Psoas muscle (tissue), 8 donors: ENCODE results near the gene CALHM3. TPM values are rescaled to one million over a fixed set of nuclear protein-coding genes. Genes with fewer than 3 reads are reported as not detected.

Experiments
- ATAC-seq, 4 donors: fragments of 200-7000 bp; cut with Tn5 transposase; one replicate each; pipeline ENCODE4 v1.9.1; 2020; ENCODE audit warnings: moderate library complexity in 3 of 4, mild to moderate bottlenecking in 2 of 4
- DNase-seq, 2 donors: peaks; one replicate each; pipeline ENCODE4 v3.0.0-alpha.2; 2020
- H3K27ac ChIP-seq: fragments of 200-600 bp; one replicate; pipeline ENCODE4 v1.8.0; 2022
- H3K27me3 ChIP-seq, 3 donors: fragments of 200-600 bp in 1 of 3; one replicate each; pipeline versions ENCODE4 v1.6.1 to v1.8.0; 2013 to 2022; ENCODE audit warnings: low read length in 2 of 3, mild to moderate bottlenecking in 2 of 3, moderate library complexity in 1 of 3; ENCODE audit not compliant: insufficient read depth in 3 of 3
- H3K36me3 ChIP-seq, 2 donors: fragments of 200-600 bp in 1 of 2; one replicate each; pipeline versions ENCODE4 v1.6.1 to v1.8.0; 2013 to 2022; ENCODE audit warnings: low read depth in 1 of 2, mild to moderate bottlenecking in 1 of 2, moderate library complexity in 1 of 2; ENCODE audit not compliant: insufficient read depth in 1 of 2
- H3K4me1 ChIP-seq: fragments of 200-600 bp; one replicate; pipeline ENCODE4 v1.8.0; 2022
- H3K4me3 ChIP-seq: fragments of 200-600 bp; one replicate; pipeline ENCODE4 v1.8.0; 2022; ENCODE audit warnings: mild to moderate bottlenecking
- H3K9me3 ChIP-seq: fragments of 200-600 bp; one replicate; pipeline ENCODE4 v1.8.0; 2022
- WGBS, 3 donors: extraction: QIAGEN DNeasy Blood & Tissue Kit; methylation state at CpG; one replicate each; pipeline versions ENCODE4 v1.1.6 to v1.1.7; 2013; 5-methylcytosine and 5-hydroxymethylcytosine counted together
- intact Hi-C, 2 donors: fragments of 100-400 bp; cut with DNase I; formaldehyde crosslinking; loops; one replicate each; pipeline versions ENCODE4 v1.11.0 to v1.14.2; 2022
- polyA plus RNA-seq, 3 donors: library from polyadenylated mRNA; stranded (reverse); fragments of 200-250 nt; gene quantifications; one replicate each; pipeline ENCODE4 v1.2.3, GENCODE V29; 2013
- total RNA-seq, 4 donors: library from RNA; stranded (reverse); fragmentation: NEBNext Ultra II Directional in 2 of 4; extraction: Animal tissue kit (Norgen Biotek cat#: 25700) in 2 of 4; gene quantifications; one replicate each; pipeline versions ENCODE4 v1.2.1 to v1.2.4, GENCODE V29; 2021 to 2023
- TF ChIP-seq, protein P1 (sequence below): fragments of 200-600 bp; IDR thresholded peaks from one replicate; pipeline ENCODE4 v1.8.0; 2022; ENCODE audit warnings: antibody characterized with exemption
- donor health status: healthy with polysubstance abuse.
- donor health status: DM: no; HTN: no; CAD: no; lungs with moderate emphysema.
- donor health status: Bipolar disorder and iron deficiency.
- donor health status: healthy.
- donor health status: DM: yes; HTN: yes; CAD: no.
- donor health status: DM: no; HTN: no; CAD: no.
- donor health status: DM: no; HTN: no; CAD: no.
- donor health status: DM: yes; HTN: yes; CAD: no.

CALHM3 gene
- total and polyA plus RNA-seq, 7 donors, result not detected

DNA sequence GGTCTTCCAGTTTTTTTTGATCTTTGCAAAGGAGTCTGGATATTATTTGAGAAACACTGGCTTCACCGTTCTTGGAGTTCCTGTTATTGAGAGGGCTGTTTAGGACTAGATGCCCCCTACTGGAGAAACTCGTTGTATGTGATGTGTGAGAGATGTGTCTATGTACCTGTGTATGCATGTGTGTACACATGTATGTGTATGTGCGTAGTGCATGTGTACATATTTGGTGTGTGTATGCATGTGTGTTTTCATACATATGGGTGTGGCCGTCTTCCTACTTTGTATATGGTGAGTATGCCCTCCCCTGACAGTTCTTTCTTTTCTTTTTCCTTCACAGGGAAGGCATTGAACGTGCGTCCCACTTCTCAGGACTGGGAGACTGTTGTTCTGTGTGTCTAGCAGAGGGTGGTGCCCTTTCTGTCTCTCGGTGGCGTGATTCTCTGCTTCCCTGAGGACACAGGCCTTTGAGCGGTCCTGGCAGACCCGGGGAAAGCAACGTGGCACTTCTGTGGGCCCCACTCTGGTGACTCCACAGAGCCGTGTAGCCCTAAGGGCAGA lies 3.0 kb upstream of the CALHM3 start:
- intact Hi-C loops, result loop anchor here (2.0 to 5.0 kb wide), 2 partner anchors 65 kb away; no protein-coding TSS in a partner anchor
- H3K9me3 ChIP-seq, result no peaks in the 10 kb centered on the region
- peak in 3 of 4 donors; percentile 41 to 69 (median 55) for ATAC-seq
- H3K4me1 ChIP-seq, result no peaks in the 10 kb centered on the region
- no peak overlapping the region for H3K4me3 ChIP-seq
- peak in 1 of 2 donors; percentile 39 for DNase-seq
- TF ChIP-seq, protein P1, sequence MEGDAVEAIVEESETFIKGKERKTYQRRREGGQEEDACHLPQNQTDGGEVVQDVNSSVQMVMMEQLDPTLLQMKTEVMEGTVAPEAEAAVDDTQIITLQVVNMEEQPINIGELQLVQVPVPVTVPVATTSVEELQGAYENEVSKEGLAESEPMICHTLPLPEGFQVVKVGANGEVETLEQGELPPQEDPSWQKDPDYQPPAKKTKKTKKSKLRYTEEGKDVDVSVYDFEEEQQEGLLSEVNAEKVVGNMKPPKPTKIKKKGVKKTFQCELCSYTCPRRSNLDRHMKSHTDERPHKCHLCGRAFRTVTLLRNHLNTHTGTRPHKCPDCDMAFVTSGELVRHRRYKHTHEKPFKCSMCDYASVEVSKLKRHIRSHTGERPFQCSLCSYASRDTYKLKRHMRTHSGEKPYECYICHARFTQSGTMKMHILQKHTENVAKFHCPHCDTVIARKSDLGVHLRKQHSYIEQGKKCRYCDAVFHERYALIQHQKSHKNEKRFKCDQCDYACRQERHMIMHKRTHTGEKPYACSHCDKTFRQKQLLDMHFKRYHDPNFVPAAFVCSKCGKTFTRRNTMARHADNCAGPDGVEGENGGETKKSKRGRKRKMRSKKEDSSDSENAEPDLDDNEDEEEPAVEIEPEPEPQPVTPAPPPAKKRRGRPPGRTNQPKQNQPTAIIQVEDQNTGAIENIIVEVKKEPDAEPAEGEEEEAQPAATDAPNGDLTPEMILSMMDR, result peak; percentile 59
- no peak overlapping the region for H3K27ac ChIP-seq
- H3K36me3 ChIP-seq, result no peaks in the 10 kb centered on the region
- no peaks in the 10 kb centered on the region for H3K27me3 ChIP-seq
- 53 to 62% (median 53%) methylated on average over 12 of the region's 12 CpGs for WGBS, 3 donors

DNA sequence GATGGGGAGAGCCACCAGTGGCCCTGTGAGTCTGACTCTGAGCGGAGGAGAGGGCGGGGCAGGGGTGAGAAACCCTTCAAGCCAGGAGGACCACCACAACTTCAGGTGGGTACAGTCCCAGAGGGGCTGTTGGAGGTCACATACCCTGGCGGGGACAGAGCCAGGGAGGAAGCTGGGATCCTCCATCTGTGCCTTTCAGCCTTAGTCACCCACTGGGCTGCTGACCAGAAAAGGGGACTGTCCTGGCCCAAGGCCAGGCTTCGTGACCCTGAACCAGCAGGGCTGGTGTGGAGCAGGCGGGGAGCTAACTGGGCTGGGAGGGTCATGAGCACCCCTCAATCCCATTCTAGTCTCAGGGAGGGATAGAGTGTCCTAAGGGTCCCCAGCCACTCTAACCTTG lies 1.5 kb upstream of the CALHM3 start:
- Histone ChIP-seq H3K27me3 (no peaks in the 10 kb centered on the region), H3K27ac (no peak overlapping the region), H3K4me1 (no peaks in the 10 kb centered on the region), H3K9me3 (no peaks in the 10 kb centered on the region), H3K4me3 (no peak overlapping the region), H3K36me3 (no peaks in the 10 kb centered on the region)
- WGBS, 3 donors, result 68 to 75% (median 71%) methylated on average over 5 of the region's 5 CpGs
- peak in 3 of 4 donors; percentile 29 to 40 (median 36) for ATAC-seq
- TF ChIP-seq, protein P1, result no peak
- peak; percentile 39 to 52 for DNase-seq
- intact Hi-C loops, result loop anchor here in 1 of 2 donors (5.0 kb wide), 1 partner anchor 63 kb away; no protein-coding TSS in a partner anchor

GRCh38 chr10:103478671-103479070 lies 369 bp downstream of the CALHM3 start:
- DNase-seq (no peak), ATAC-seq (no peak)
- no peaks in the 10 kb centered on the region for H3K36me3 ChIP-seq
- intact Hi-C loops, result no loop called here
- H3K4me3 ChIP-seq, result no peak overlapping the region
- TF ChIP-seq, protein P1, result no peak
- no peaks in the 10 kb centered on the region for H3K27me3 ChIP-seq
- H3K27ac ChIP-seq, result no peak overlapping the region
- no peaks in the 10 kb centered on the region for H3K9me3 ChIP-seq
- WGBS, 3 donors, result 83 to 86% (median 85%) methylated on average over 22 of the region's 22 CpGs
- H3K4me1 ChIP-seq, result no peaks in the 10 kb centered on the region

DNA sequence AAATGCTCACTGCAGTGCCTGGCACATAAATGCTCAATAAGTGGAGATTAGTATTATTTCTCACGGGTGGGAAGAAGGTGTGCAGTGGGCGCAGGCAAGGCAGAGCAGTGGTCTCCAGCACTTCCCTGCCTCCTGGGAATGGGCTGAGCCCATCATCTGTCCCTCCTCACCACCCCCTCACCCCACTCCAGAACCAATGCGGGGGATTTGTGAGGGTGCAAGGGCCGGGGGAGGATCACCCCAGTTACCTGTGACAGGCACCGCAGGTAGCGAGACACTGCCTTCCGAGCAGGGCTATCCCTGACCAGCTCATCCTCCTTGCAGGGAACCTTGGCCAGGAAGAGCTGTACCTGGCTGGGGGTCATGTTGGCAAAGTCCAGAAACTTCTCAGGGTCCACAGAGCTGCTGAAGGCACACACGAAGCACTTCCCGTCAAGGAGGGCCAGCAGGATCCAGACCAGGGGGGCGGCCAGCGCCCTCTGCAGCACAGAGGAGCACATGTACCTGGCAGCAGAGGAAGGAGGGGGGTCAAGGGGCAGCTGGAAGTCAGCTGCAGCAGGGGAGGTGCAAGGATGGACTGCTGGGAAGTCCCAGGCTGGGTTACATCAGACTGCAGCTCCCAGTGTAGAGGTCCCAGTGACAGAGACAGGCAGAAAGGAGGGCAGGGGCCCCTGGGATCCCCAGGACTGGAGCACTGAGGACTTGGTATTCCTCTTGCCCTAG lies 2.8 kb downstream of the CALHM3 start:
- WGBS, 3 donors, result 64 to 76% (median 72%) methylated on average over 11 of the region's 11 CpGs

More for the DNA sequence above, 2.8 kb downstream of the CALHM3 start:
- Histone ChIP-seq H3K4me1 (no peaks in the 10 kb centered on the region), H3K27me3 (no peaks in the 10 kb centered on the region), H3K36me3 (no peaks in the 10 kb centered on the region), H3K9me3 (no peaks in the 10 kb centered on the region), H3K4me3 (no peak overlapping the region), H3K27ac (no peak overlapping the region)
- ATAC-seq, result no peak
- TF ChIP-seq, protein P1, result no peak
- intact Hi-C loops, result no loop called here
- DNase-seq, result peak in 1 of 2 donors; percentile 45
